AG04450 (cell line): ENCODE results near the gene CCDC86. TPM values are rescaled to one million over a fixed set of nuclear protein-coding genes. Genes with fewer than 3 reads are reported as not detected.

Experiments
- CTCF ChIA-PET: fragments of 300-600, 350-600 bp; formaldehyde crosslinking; extraction: SDS; loops from one replicate; lab custom pipeline; 2022; ENCODE audit warnings: antibody characterized with exemption, inconsistent platforms; lab: Charles Lee
- POLR2A ChIA-PET: fragments of 350-600 bp; formaldehyde crosslinking; extraction: SDS; loops from one replicate; lab custom pipeline; 2021; ENCODE audit warnings: antibody characterized with exemption, inconsistent platforms; lab: Yijun Ruan, JAX
- DNase-seq: peaks from one replicate; pipeline ENCODE4 v3.0.0-alpha.2; 2011; ENCODE audit warnings: low read depth, low spot score
- H3K27ac ChIP-seq: one replicate; pipeline ENCODE4 v1.5.1; 2012; ENCODE audit warnings: low read depth, low read length, control low read depth
- H3K27me3 ChIP-seq: one replicate; pipeline ENCODE4 v1.6.0; 2012; ENCODE audit warnings: low read length; ENCODE audit not compliant: control insufficient read depth, insufficient read depth
- H3K4me3 ChIP-seq: 2 replicates; pipeline ENCODE4 v1.5.1; 2011; ENCODE audit warnings: mild to moderate bottlenecking, low read depth, low read length, control low read depth
- H3K9me3 ChIP-seq: 2 replicates; pipeline ENCODE4 v1.5.1; 2012; ENCODE audit warnings: low read length; ENCODE audit not compliant: control insufficient read depth, insufficient read depth
- CTCF ChIP-seq: IDR thresholded peaks from 2 replicates; pipeline ENCODE4 v1.5.1; 2011; ENCODE audit warnings: low read depth, low read length, control low read depth, inconsistent platforms
- polyA plus RNA-seq: library from polyadenylated mRNA; depleted of rRNA; stranded (reverse); fragments of >200 nt; gene quantifications from 2 replicates; pipeline ENCODE4 v1.2.3, GENCODE V29; 2011

The CCDC86 gene
- polyA plus RNA-seq, 1 experiment, result 15.2 TPM

GRCh38 chr11:60863550-60864521 is 21.9 kb downstream of the CCDC86 start:
- no peak for DNase-seq
- ChIA-PET POLR2A (no interaction called here), CTCF (no interaction called here)
- no peak for TF ChIP-seq CTCF
- Histone ChIP-seq H3K27ac (no peak overlapping the region), H3K4me3 (no peak overlapping the region), H3K27me3 (peaks cover 8% of the 10 kb centered on the region), H3K9me3 (no peaks in the 10 kb centered on the region)

- no peak for DNase-seq
- Histone ChIP-seq H3K27me3 (peaks cover 10% of the 10 kb centered on the region), H3K9me3 (no peaks in the 10 kb centered on the region; the same call in 1 of the 2 replicates), H3K27ac (no peak overlapping the region), H3K4me3 (no peak overlapping the region)
- ChIA-PET CTCF (interaction anchor here (0.6 kb wide), 1 partner anchor 1328 kb away, joined by 4 read pairs; no protein-coding TSS in a partner anchor), POLR2A (no interaction called here)
- TF ChIP-seq CTCF, result no peak
Observed at GRCh38 chr11:60864856-60865513, 23.1 kb downstream of the CCDC86 start.

- no peak for DNase-seq
- no peak for TF ChIP-seq CTCF
- Histone ChIP-seq H3K9me3 (no peaks in the 10 kb centered on the region; the same call in 1 of the 2 replicates), H3K4me3 (no peak within 1 kb of the TSS), H3K27me3 (peaks cover 10% of the 10 kb centered on the region), H3K27ac (no peak within 1 kb of the TSS)
- ChIA-PET CTCF (interaction anchor here (0.8 to 1.2 kb wide), 2 partner anchors 20 to 32 kb away, joined by 3 to 4 read pairs; no protein-coding TSS in a partner anchor), POLR2A (no interaction called here)
Observed at GRCh38 chr11:60866911-60867870, 25.3 kb downstream of the CCDC86 start, which contains the start of gene ZP1. ZP1 (plus strand) TSS chr11:60867542; CDS start chr11:60867562, 20 bp downstream.

DNA sequence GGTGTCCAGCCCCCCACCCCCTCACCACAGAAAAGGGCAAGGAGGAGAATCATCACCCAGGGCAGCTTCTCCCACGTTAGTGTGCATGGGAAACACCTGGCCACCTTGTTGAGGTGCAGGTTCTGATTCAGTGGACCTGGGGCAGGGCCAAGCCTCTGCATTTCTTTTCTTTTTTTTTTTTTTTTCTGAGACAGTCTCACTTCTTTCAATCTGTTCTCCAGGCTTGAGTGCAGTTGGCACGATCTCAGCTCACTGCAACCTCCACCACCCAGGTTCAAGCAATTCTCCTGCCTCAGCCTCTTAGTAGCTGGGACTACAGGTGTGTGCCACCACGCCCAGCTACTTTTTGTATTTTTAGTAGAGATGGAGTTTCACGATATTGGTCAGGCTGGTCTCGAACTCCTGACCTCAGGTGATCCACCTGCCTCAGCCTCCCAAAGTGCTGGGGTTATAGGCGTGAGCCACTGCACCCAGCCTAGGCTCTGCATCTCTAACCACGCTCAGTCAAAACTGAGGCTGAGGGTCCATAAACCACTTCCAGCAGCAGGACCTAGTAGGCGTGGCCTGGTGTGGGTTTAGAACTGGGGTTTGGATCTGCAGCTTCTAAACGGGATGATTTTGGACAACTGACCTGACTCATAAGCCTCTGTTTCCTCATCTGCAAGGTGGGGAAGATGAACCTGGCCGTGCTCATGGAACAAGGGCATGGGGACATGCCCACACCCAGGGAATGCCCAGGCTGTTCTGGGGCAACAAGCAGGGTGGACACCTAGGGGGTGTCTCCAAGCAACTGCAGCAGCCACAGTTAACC is 26.2 kb downstream of the CCDC86 start:
- H3K4me3 ChIP-seq, result no peak overlapping the region
- H3K9me3 ChIP-seq, result no peaks in the 10 kb centered on the region; the same call in 1 of the 2 replicates
- DNase-seq, result no peak
- peaks cover 10% of the 10 kb centered on the region for H3K27me3 ChIP-seq
- H3K27ac ChIP-seq, result no peak overlapping the region
- TF ChIP-seq CTCF, result no peak
- ChIA-PET CTCF (interaction anchor here (0.8 to 1.9 kb wide), 6 partner anchors 12 to 37 kb away, joined by 3 to 5 read pairs (median 4); partner anchors contain the start of gene PTGDR2), POLR2A (interaction anchor here (0.6 kb wide), 1 partner anchor 13 kb away, joined by 3 read pairs; no protein-coding TSS in a partner anchor)
